ENCODE results near the gene PPIP5K2. TPM values are rescaled to one million over a fixed set of nuclear protein-coding genes. Genes with fewer than 3 reads are reported as not detected.

Gene PPIP5K2
- total RNA-seq, 1 experiment from 2014 or later: 35.5 TPM

GRCh38 chr5:103102234-103102633 lies 17.9 kb upstream of the PPIP5K2 start:
- H3K9me3 ChIP-seq (ENCODE audit: insufficient read depth, low read depth): no peaks in the 10 kb centered on the region
- TF ChIP-seq EZH2 (IDR thresholded peaks at IDR 0.05; ENCODE audit: low read depth) (no peak), CTCF (conservative IDR thresholded peaks at IDR 0.05) (no peak)
- ChIA-PET CTCF (no interaction called here), POLR2A (ENCODE audit: unreplicated experiment) (no interaction called here)
- no TSS peak for BruUV-seq (replicated peaks)
- H4K20me1 ChIP-seq (ENCODE audit: insufficient read depth): no peaks in the 10 kb centered on the region
- H3K4me2 ChIP-seq: no peak overlapping the region
- no peaks in the 10 kb centered on the region for H3K4me1 ChIP-seq (replicated peaks; ENCODE audit: insufficient read depth)
- no peak overlapping the region for H3K4me3 ChIP-seq
- H2AFZ ChIP-seq: no peak overlapping the region
- H3K27me3 ChIP-seq (ENCODE audit: insufficient read depth, low read depth): no peaks in the 10 kb centered on the region
- DNase-seq: no peak
- intact Hi-C loops (cut with micrococcal nuclease; ENCODE audit: unreplicated experiment): no loop called here
- no peaks in the 10 kb centered on the region; the same call in 1 of the 2 replicates for H3K36me3 ChIP-seq (ENCODE audit: low read depth)
- H3K9me2 ChIP-seq (ENCODE audit: insufficient read depth): 0 out of 2 replicates have a peak, but pooled peaks cover 6% of the 10 kb centered on the region
- H3F3A ChIP-seq (ENCODE audit: insufficient read depth, low read depth): no peaks in the 10 kb centered on the region
- no peak overlapping the region for H3K27ac ChIP-seq
- H3K79me2 ChIP-seq (ENCODE audit: low read depth): no peaks in the 10 kb centered on the region

- no peaks in the 10 kb centered on the region for H3K79me2 ChIP-seq (ENCODE audit: low read depth)
- ChIA-PET POLR2A (ENCODE audit: unreplicated experiment) (no interaction called here), CTCF (no interaction called here)
- H3K9me2 ChIP-seq (ENCODE audit: insufficient read depth): no peaks in the 10 kb centered on the region
- H3K36me3 ChIP-seq (ENCODE audit: low read depth): no peaks in the 10 kb centered on the region
- no TSS peak for BruUV-seq (replicated peaks)
- DNase-seq: no peak
- no peak overlapping the region for H3K27ac ChIP-seq
- no peaks in the 10 kb centered on the region for H3K27me3 ChIP-seq (ENCODE audit: insufficient read depth, low read depth)
- H3K4me1 ChIP-seq (replicated peaks; ENCODE audit: insufficient read depth): no peaks in the 10 kb centered on the region
- no peak for TF ChIP-seq CTCF (conservative IDR thresholded peaks at IDR 0.05)
- no peak for TF ChIP-seq EZH2 (IDR thresholded peaks at IDR 0.05; ENCODE audit: low read depth)
- no peaks in the 10 kb centered on the region for H4K20me1 ChIP-seq (ENCODE audit: insufficient read depth)
- H2AFZ ChIP-seq: no peak overlapping the region
- H3F3A ChIP-seq (ENCODE audit: insufficient read depth, low read depth): no peaks in the 10 kb centered on the region
- no peak overlapping the region for H3K4me3 ChIP-seq
- intact Hi-C loops (cut with micrococcal nuclease; ENCODE audit: unreplicated experiment): no loop called here
- no peak overlapping the region for H3K4me2 ChIP-seq
- H3K9me3 ChIP-seq (ENCODE audit: insufficient read depth, low read depth): no peaks in the 10 kb centered on the region
These were observed 12.0 kb upstream of the PPIP5K2 start for GRCh38 chr5:103108086-103108485.

GRCh38 chr5:103109277-103109676 lies 10.8 kb upstream of the PPIP5K2 start:
- Histone ChIP-seq H3K27ac (no peak overlapping the region), H4K20me1 (ENCODE audit: insufficient read depth) (no peaks in the 10 kb centered on the region), H3K4me1 (replicated peaks; ENCODE audit: insufficient read depth) (0 out of 2 replicates have a peak, but pooled peaks cover under 1% of the 10 kb centered on the region), H2AFZ (no peak overlapping the region), H3K4me2 (no peak overlapping the region), H3K36me3 (ENCODE audit: low read depth) (no peaks in the 10 kb centered on the region), H3K9me3 (ENCODE audit: insufficient read depth, low read depth) (no peaks in the 10 kb centered on the region), H3K27me3 (ENCODE audit: insufficient read depth, low read depth) (no peaks in the 10 kb centered on the region), H3F3A (ENCODE audit: insufficient read depth, low read depth) (no peaks in the 10 kb centered on the region), H3K4me3 (no peak overlapping the region), H3K9me2 (ENCODE audit: insufficient read depth) (no peaks in the 10 kb centered on the region), H3K79me2 (ENCODE audit: low read depth) (no peaks in the 10 kb centered on the region)
- intact Hi-C loops (cut with micrococcal nuclease; ENCODE audit: unreplicated experiment): no loop called here
- BruUV-seq (replicated peaks): no TSS peak
- DNase-seq: no peak
- TF ChIP-seq EZH2 (IDR thresholded peaks at IDR 0.05; ENCODE audit: low read depth) (no peak), CTCF (conservative IDR thresholded peaks at IDR 0.05) (no peak)
- POLR2A ChIA-PET (ENCODE audit: unreplicated experiment): no interaction called here
- CTCF ChIA-PET: no interaction called here

All from PC-9 (cell line).